PC-9 (cell line): ENCODE results near the gene FAM89B.

Experiments
- CTCF ChIP-seq: fragments of 200-600 bp; sonication (generic); conservative IDR thresholded peaks from 2 replicates; pipeline ENCODE4 v1.6.1; 2017; ENCODE audit warnings: mixed run types, antibody characterized with exemption, mild to moderate bottlenecking, moderate library complexity
- EZH2 ChIP-seq: fragments of 200-600 bp; sonication (generic); IDR thresholded peaks from 2 replicates; pipeline ENCODE4 v1.8.0; 2017; ENCODE audit warnings: antibody characterized with exemption, low read depth

GRCh38 chr11:65573391-65574079 is 1.2 kb downstream of the FAM89B start:
- no peak for TF ChIP-seq CTCF
- TF ChIP-seq EZH2: no peak
